IMR-90 (cell line): ENCODE data around the gene KCNMB2. TPM values are rescaled to one million over a fixed set of nuclear protein-coding genes. Genes with fewer than 3 reads are reported as not detected.

ENCODE experiments used
- ATAC-seq: fragments of 200-7000 bp; cut with Tn5 transposase; 2 replicates; pipeline ENCODE4 v1.9.1; 2020; ENCODE audit warnings: low read depth, mild to moderate bottlenecking, moderate library complexity
- BruUV-seq: library from RNA; stranded (reverse); fragments of 400-500 nt; replicated peaks from 2 replicates; lab custom pipeline; 2021; lab: Mats Ljungman, UMichigan
- CTCF ChIA-PET: fragments of 300-600 bp; formaldehyde crosslinking; extraction: SDS; loops from one replicate; lab custom pipeline; 2021; ENCODE audit warnings: antibody characterized with exemption; lab: Yijun Ruan, JAX
- POLR2A ChIA-PET: fragments of 300-600 bp; sonication (Branson Sonifier 250); formaldehyde crosslinking; loops from one replicate; lab custom pipeline; 2022; ENCODE audit warnings: antibody characterized with exemption; ENCODE audit not compliant: unreplicated experiment; lab: Charles Lee
- DNase-seq: peaks from one replicate; pipeline ENCODE4 v3.0.0; 2013
- H2AFZ ChIP-seq: replicated peaks from 2 replicates; pipeline ENCODE3; 2013; ENCODE audit warnings: low read length, mild to moderate bottlenecking; ENCODE audit not compliant: poor library complexity
- H2AK5ac ChIP-seq: 2 replicates; pipeline ENCODE4 v1.6.1; 2013; ENCODE audit warnings: low read depth, low read length, inconsistent platforms
- H2AK9ac ChIP-seq: replicated peaks from 2 replicates; pipeline ENCODE3; 2013; ENCODE audit warnings: mild to moderate bottlenecking, low read depth, low read length, moderate library complexity; ENCODE audit not compliant: poor library complexity
- H2BK120ac ChIP-seq: 2 replicates; pipeline ENCODE4 v1.6.1; 2013; ENCODE audit warnings: low read depth, low read length, inconsistent platforms
- H2BK15ac ChIP-seq: 3 replicates; pipeline ENCODE4 v1.6.1; 2013; ENCODE audit warnings: low read depth, low read length, inconsistent platforms
- H2BK20ac ChIP-seq: 2 replicates; pipeline ENCODE4 v1.6.1; 2013; ENCODE audit warnings: low read depth, mild to moderate bottlenecking, inconsistent platforms, low read length, moderate library complexity
- H2BK5ac ChIP-seq: 2 replicates; pipeline ENCODE4 v1.6.1; 2013; ENCODE audit warnings: mild to moderate bottlenecking, low read depth, low read length, inconsistent platforms; ENCODE audit not compliant: poor library complexity, severe bottlenecking
- H3K14ac ChIP-seq: replicated peaks from 2 replicates; pipeline ENCODE4 v1.6.1; 2013; ENCODE audit warnings: low read depth, low read length, inconsistent platforms
- H3K18ac ChIP-seq: 2 replicates; pipeline ENCODE4 v1.6.1; 2013; ENCODE audit warnings: low read depth, low read length, control low read depth
- H3K23ac ChIP-seq: 2 replicates; pipeline ENCODE4 v1.6.1; 2013; ENCODE audit warnings: low read depth, low read length, inconsistent platforms
- H3K27ac ChIP-seq: 2 replicates; pipeline ENCODE4 v1.5.1; 2013; ENCODE audit warnings: mild to moderate bottlenecking, control low read depth, low read length; ENCODE audit not compliant: insufficient read depth
- H3K27me3 ChIP-seq: 2 replicates; pipeline ENCODE4 v1.6.1; 2013; ENCODE audit warnings: low read length; ENCODE audit not compliant: control insufficient read depth, insufficient read depth
- H3K36me3 ChIP-seq: 2 replicates; pipeline ENCODE4 v1.6.1; 2013; ENCODE audit warnings: low read length, mixed read lengths; ENCODE audit not compliant: control insufficient read depth, insufficient read depth
- H3K4ac ChIP-seq: 2 replicates; pipeline ENCODE4 v1.6.1; 2013; ENCODE audit warnings: low read depth, low read length, inconsistent platforms
- H3K4me1 ChIP-seq: 2 replicates; pipeline ENCODE4 v1.6.1; 2013; ENCODE audit warnings: low read length, mixed read lengths; ENCODE audit not compliant: control insufficient read depth, insufficient read depth
- H3K4me2 ChIP-seq: 2 replicates; pipeline ENCODE4 v1.6.1; 2013; ENCODE audit warnings: low read depth, mild to moderate bottlenecking, control low read depth, low read length, moderate library complexity
- H3K4me3 ChIP-seq: 2 replicates; pipeline ENCODE4 v1.5.1; 2013; ENCODE audit warnings: low read depth, mild to moderate bottlenecking, control low read depth, low read length, moderate library complexity; ENCODE audit not compliant: insufficient read depth
- H3K56ac ChIP-seq: 2 replicates; pipeline ENCODE4 v1.6.1; 2013; ENCODE audit warnings: low read length, inconsistent platforms; ENCODE audit not compliant: insufficient read depth; ENCODE audit errors: extremely low read depth
- H3K79me1 ChIP-seq, 2 experiments: 2 replicates each; pipeline ENCODE4 v1.6.1; 2013; ENCODE audit warnings: low read length in 2 of 2, inconsistent platforms in 1 of 2, low read depth in 1 of 2
- H3K9ac ChIP-seq: 2 replicates; pipeline ENCODE4 v1.6.1; 2013; ENCODE audit warnings: low read depth, low read length, control low read depth
- H3K9me1 ChIP-seq: 2 replicates; pipeline ENCODE4 v1.6.1; 2013; ENCODE audit warnings: low read length, inconsistent platforms; ENCODE audit not compliant: insufficient read depth
- H3K9me3 ChIP-seq: 2 replicates; pipeline ENCODE4 v1.6.1; 2013; ENCODE audit warnings: low read length; ENCODE audit not compliant: control insufficient read depth, insufficient read depth
- H4K20me1 ChIP-seq: 2 replicates; pipeline ENCODE4 v1.6.1; 2013; ENCODE audit warnings: low read length, inconsistent platforms; ENCODE audit not compliant: insufficient read depth
- H4K5ac ChIP-seq: 2 replicates; pipeline ENCODE4 v1.6.1; 2013; ENCODE audit warnings: mild to moderate bottlenecking, low read depth, low read length, control low read depth
- H4K8ac ChIP-seq, 2 experiments: 2 replicates each; pipeline ENCODE4 v1.6.1; 2013; ENCODE audit warnings: low read depth in 2 of 2, low read length in 2 of 2, control low read depth in 1 of 2, inconsistent platforms in 1 of 2
- H4K91ac ChIP-seq: 2 replicates; pipeline ENCODE4 v1.6.1; 2013; ENCODE audit warnings: low read depth, low read length, inconsistent platforms; ENCODE audit not compliant: insufficient read depth
- BHLHE40 ChIP-seq: fragments of 150-350 bp; IDR thresholded peaks from 2 replicates; pipeline ENCODE4 v1.6.1; 2016; ENCODE audit warnings: mild to moderate bottlenecking, low read depth, low read length
- CEBPB ChIP-seq: IDR thresholded peaks from 2 replicates; pipeline ENCODE4 v1.6.1; 2012; ENCODE audit warnings: low read depth, low read length, improper control_type of control experiment
- CHD1 ChIP-seq: IDR thresholded peaks from 2 replicates; pipeline ENCODE4 v1.6.1; 2012; ENCODE audit warnings: low read depth, low read length, improper control_type of control experiment
- FOS ChIP-seq: fragments of 150-350 bp; IDR thresholded peaks from 2 replicates; pipeline ENCODE4 v1.6.1; 2016; ENCODE audit warnings: low read depth, low read length
- MAFK ChIP-seq: IDR thresholded peaks from 2 replicates; pipeline ENCODE4 v1.6.1; 2012; ENCODE audit warnings: low read depth, low read length, improper control_type of control experiment
- MAZ ChIP-seq: IDR thresholded peaks from 2 replicates; pipeline ENCODE4 v1.6.1; 2012; ENCODE audit warnings: low read depth, mild to moderate bottlenecking, low read length, improper control_type of control experiment, moderate library complexity, borderline replicate concordance
- MXI1 ChIP-seq: IDR thresholded peaks from 2 replicates; pipeline ENCODE4 v1.6.1; 2012; ENCODE audit warnings: low read depth, mild to moderate bottlenecking, low read length, moderate library complexity, borderline replicate concordance
- NFE2L2 ChIP-seq: fragments of 150-350 bp; IDR thresholded peaks from 2 replicates; pipeline ENCODE4 v1.6.1; 2016; ENCODE audit warnings: low read depth, mild to moderate bottlenecking, low read length
- POLR2A ChIP-seq: IDR thresholded peaks from 2 replicates; pipeline ENCODE4 v1.6.1; 2012; ENCODE audit warnings: mild to moderate bottlenecking, low read depth, low read length
- RAD21 ChIP-seq: IDR thresholded peaks from 2 replicates; pipeline ENCODE4 v1.6.1; 2012; ENCODE audit warnings: low read length, improper control_type of control experiment
- RCOR1 ChIP-seq: IDR thresholded peaks from 2 replicates; pipeline ENCODE4 v1.6.1; 2012; ENCODE audit warnings: mild to moderate bottlenecking, low read length, improper control_type of control experiment; ENCODE audit not compliant: insufficient replicate concordance
- RFX5 ChIP-seq: IDR thresholded peaks from 2 replicates; pipeline ENCODE4 v1.8.0; 2012; ENCODE audit warnings: low read depth, mild to moderate bottlenecking, low read length, moderate library complexity
- SMC3 ChIP-seq: fragments of 150-350 bp; IDR thresholded peaks from 2 replicates; pipeline ENCODE4 v1.6.1; 2016; ENCODE audit warnings: low read depth, mild to moderate bottlenecking, antibody characterized with exemption, low read length, moderate library complexity
- WGBS, 2 experiments: methylation state at CpG; one replicate each; pipeline versions ENCODE4 v1.1.5 to v1.1.7; 2013; ENCODE audit warnings: missing lambda C conversion rate in 2 of 2; ENCODE audit not compliant: insufficient read length in 1 of 2; ENCODE audit errors: extremely low coverage in 2 of 2; 5-methylcytosine and 5-hydroxymethylcytosine counted together
- dilution Hi-C: fragments of 300-500 bp; cut with HindIII; formaldehyde crosslinking; loops from one replicate; pipeline ENCODE4 v1.14.3; 2018; ENCODE audit warnings: low sequenced_read_pairs; ENCODE audit not compliant: unreplicated experiment
- in situ Hi-C: fragments of 300-500 bp; cut with MboI; formaldehyde crosslinking; loops from 3 replicates; pipeline ENCODE4 v1.14.3; 2019; ENCODE audit warnings: low sequenced_read_pairs, inconsistent platforms, mixed read lengths
- intact Hi-C: fragments of 100-400 bp; cut with micrococcal nuclease; formaldehyde crosslinking; loops from 2 replicates; pipeline ENCODE4 v1.10.0; 2022
- polyA plus RNA-seq, 3 experiments: library from polyadenylated mRNA; depleted of rRNA; stranded (reverse); fragments of >200 nt; gene quantifications; 2 replicates each; pipeline ENCODE4 v1.2.3, GENCODE V29; 2012; ENCODE audit warnings: low replicate concordance in 1 of 3
- total RNA-seq: library from RNA; depleted of rRNA; stranded (reverse); fragments of >200 nt; gene quantifications from 2 replicates; pipeline ENCODE4 v1.2.3, GENCODE V29; 2012
- TF ChIP-seq, protein P1 (sequence below): fragments of 150-350 bp; IDR thresholded peaks from 2 replicates; pipeline ENCODE4 v1.6.1; 2016; ENCODE audit warnings: low read depth, mild to moderate bottlenecking, low read length, moderate library complexity, borderline replicate concordance
- TF ChIP-seq, protein P2 (sequence below): fragments of 150-350 bp; IDR thresholded peaks from 2 replicates; pipeline ENCODE4 v1.6.1; 2017; ENCODE audit warnings: mild to moderate bottlenecking, antibody characterized with exemption, low read length, low read depth
- TF ChIP-seq, protein P3 (sequence below): conservative IDR thresholded peaks from 2 replicates; pipeline ENCODE4 v1.5.1; 2012; ENCODE audit warnings: mild to moderate bottlenecking, low read depth, low read length, improper control_type of control experiment

Gene KCNMB2
- total and polyA plus RNA-seq, 2 of the 4 experiments (the other 2 are of a cell fraction): not detected

DNA sequence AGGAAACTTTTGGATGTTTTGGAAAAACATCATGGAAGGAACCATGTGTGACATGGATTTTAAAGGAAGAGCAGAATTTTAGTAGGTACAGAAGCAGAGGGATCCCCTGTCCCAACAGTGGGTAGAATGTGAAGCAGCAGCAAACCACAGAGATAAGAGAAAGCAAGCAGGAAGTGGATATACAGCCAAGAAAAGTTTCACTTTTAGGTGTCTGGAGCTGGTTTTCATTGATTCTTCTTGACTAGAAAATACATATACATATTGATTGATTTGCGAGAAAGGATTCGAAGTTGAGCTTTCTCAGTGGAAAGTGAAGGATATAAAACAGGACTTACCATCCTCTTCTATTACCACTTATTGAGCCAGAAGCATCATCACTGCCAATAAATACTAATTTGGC lies 133.5 kb downstream of the KCNMB2 start:
- no CpG with 5 or more reads among the region's 2 CpGs for WGBS, 2 experiments
- H3K9me3 ChIP-seq: no peaks in the 10 kb centered on the region
- BruUV-seq: no TSS peak

More for the DNA sequence above, 133.5 kb downstream of the KCNMB2 start:
- no peak overlapping the region for H2AK5ac ChIP-seq
- no peaks in the 10 kb centered on the region for H3K27me3 ChIP-seq
- ChIA-PET POLR2A (no interaction called here), CTCF (no interaction called here)
- no peak overlapping the region for H2BK15ac ChIP-seq
- no peaks in the 10 kb centered on the region for H4K20me1 ChIP-seq
- no peak overlapping the region for H2BK5ac ChIP-seq
- no peak overlapping the region for H3K9ac ChIP-seq
- no peak overlapping the region for H3K18ac ChIP-seq
- ATAC-seq (no peak), DNase-seq (no peak)
- no peak overlapping the region for H2BK20ac ChIP-seq
- no peak overlapping the region for H3K4ac ChIP-seq
- intact Hi-C loops: no loop called here
- no peak overlapping the region for H2AK9ac ChIP-seq
- 0 out of 2 replicates have a peak, but pooled peaks cover 2% of the 10 kb centered on the region for H3K4me1 ChIP-seq
- no peaks in the 10 kb centered on the region for H3K79me1 ChIP-seq
- H4K91ac ChIP-seq: no peak overlapping the region
- no peak overlapping the region for H3K56ac ChIP-seq
- no peaks in the 10 kb centered on the region for H3K9me1 ChIP-seq
- in situ Hi-C loops: no loop called here
- dilution Hi-C loops: no loop called here
- H3K27ac ChIP-seq: no peak overlapping the region
- H3K36me3 ChIP-seq: no peaks in the 10 kb centered on the region
- no peak overlapping the region for H2BK120ac ChIP-seq
- no peak overlapping the region for H3K14ac ChIP-seq
- TF ChIP-seq, protein P1, sequence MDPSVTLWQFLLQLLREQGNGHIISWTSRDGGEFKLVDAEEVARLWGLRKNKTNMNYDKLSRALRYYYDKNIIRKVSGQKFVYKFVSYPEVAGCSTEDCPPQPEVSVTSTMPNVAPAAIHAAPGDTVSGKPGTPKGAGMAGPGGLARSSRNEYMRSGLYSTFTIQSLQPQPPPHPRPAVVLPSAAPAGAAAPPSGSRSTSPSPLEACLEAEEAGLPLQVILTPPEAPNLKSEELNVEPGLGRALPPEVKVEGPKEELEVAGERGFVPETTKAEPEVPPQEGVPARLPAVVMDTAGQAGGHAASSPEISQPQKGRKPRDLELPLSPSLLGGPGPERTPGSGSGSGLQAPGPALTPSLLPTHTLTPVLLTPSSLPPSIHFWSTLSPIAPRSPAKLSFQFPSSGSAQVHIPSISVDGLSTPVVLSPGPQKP: no peak
- TF ChIP-seq POLR2A: no peak
- TF ChIP-seq, protein P2, sequence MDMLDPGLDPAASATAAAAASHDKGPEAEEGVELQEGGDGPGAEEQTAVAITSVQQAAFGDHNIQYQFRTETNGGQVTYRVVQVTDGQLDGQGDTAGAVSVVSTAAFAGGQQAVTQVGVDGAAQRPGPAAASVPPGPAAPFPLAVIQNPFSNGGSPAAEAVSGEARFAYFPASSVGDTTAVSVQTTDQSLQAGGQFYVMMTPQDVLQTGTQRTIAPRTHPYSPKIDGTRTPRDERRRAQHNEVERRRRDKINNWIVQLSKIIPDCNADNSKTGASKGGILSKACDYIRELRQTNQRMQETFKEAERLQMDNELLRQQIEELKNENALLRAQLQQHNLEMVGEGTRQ: no peak
- TF ChIP-seq RCOR1: no peak
- TF ChIP-seq, protein P3, sequence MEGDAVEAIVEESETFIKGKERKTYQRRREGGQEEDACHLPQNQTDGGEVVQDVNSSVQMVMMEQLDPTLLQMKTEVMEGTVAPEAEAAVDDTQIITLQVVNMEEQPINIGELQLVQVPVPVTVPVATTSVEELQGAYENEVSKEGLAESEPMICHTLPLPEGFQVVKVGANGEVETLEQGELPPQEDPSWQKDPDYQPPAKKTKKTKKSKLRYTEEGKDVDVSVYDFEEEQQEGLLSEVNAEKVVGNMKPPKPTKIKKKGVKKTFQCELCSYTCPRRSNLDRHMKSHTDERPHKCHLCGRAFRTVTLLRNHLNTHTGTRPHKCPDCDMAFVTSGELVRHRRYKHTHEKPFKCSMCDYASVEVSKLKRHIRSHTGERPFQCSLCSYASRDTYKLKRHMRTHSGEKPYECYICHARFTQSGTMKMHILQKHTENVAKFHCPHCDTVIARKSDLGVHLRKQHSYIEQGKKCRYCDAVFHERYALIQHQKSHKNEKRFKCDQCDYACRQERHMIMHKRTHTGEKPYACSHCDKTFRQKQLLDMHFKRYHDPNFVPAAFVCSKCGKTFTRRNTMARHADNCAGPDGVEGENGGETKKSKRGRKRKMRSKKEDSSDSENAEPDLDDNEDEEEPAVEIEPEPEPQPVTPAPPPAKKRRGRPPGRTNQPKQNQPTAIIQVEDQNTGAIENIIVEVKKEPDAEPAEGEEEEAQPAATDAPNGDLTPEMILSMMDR: no peak
- no peak for TF ChIP-seq FOS
- TF ChIP-seq SMC3: no peak
- no peak for TF ChIP-seq NFE2L2
- TF ChIP-seq RAD21: no peak
- TF ChIP-seq MAFK: no peak
- no peak for TF ChIP-seq MXI1
- TF ChIP-seq BHLHE40: no peak
- no peak for TF ChIP-seq MAZ
- no peak for TF ChIP-seq CEBPB
- TF ChIP-seq RFX5: no peak
- TF ChIP-seq CHD1: no peak
- no peak overlapping the region for H4K8ac ChIP-seq
- no peak overlapping the region for H3K23ac ChIP-seq
- H4K5ac ChIP-seq: no peak overlapping the region
- no peak overlapping the region for H3K4me2 ChIP-seq
- H2AFZ ChIP-seq: no peak overlapping the region
- H3K4me3 ChIP-seq: no peak overlapping the region
